Memory B cell (primary cell): ENCODE data around the gene LCE1F.

Source experiments
- ATAC-seq: fragments of 150-1000 bp; cut with Tn5 transposase; 2 replicates; pipeline ENCODE4 v1.10.0; 2021; ENCODE audit warnings: low read depth, mild to moderate bottlenecking, moderate library complexity
- DNase-seq, 2 donors: peaks; one replicate each; pipeline ENCODE4 v3.0.0; 2022; ENCODE audit warnings: low spot score in 2 of 2
- H3K27ac Mint-ChIP-seq: one replicate; pipeline ENCODE4 v1.8.0; 2022; ENCODE audit warnings: mild to moderate bottlenecking, moderate library complexity, mixed read lengths
- H3K27me3 Mint-ChIP-seq: one replicate; pipeline ENCODE4 v1.8.0; 2022; ENCODE audit warnings: mixed read lengths
- H3K36me3 Mint-ChIP-seq: one replicate; pipeline ENCODE4 v1.8.0; 2022; ENCODE audit warnings: mild to moderate bottlenecking, mixed read lengths
- H3K4me1 Mint-ChIP-seq: one replicate; pipeline ENCODE4 v1.8.0; 2022; ENCODE audit warnings: mixed read lengths
- H3K4me3 Mint-ChIP-seq: one replicate; pipeline ENCODE4 v1.8.0; 2022; ENCODE audit warnings: mild to moderate bottlenecking, moderate library complexity, mixed read lengths
- H3K9me3 Mint-ChIP-seq: one replicate; pipeline ENCODE4 v1.8.0; 2022; ENCODE audit warnings: mixed read lengths

Gene LCE1F

DNA sequence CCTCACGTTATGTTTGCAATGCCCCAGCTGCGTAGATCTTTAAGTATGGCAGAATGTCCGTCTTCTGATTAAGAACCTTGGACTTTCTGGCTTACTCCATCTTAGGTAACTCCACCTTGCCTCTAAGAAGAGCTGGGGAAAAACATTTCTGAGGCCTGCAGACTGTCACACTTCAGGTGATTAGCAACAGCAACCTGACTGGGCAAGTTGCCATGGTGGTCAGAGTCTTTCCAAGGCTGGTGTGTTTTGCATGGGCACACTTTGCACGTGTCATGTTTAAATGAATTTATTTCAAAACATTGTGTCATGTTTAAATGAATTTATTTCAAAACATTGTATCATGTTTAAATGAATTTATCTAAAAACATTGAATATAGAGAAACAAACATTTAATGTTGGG lies 16.3 kb upstream of the LCE1F start:
- Mint-ChIP-seq H3K4me1 (no peaks in the 10 kb centered on the region), H3K27ac (no peak overlapping the region), H3K4me3 (no peak overlapping the region), H3K27me3 (peaks cover 13% of the 10 kb centered on the region), H3K36me3 (no peaks in the 10 kb centered on the region), H3K9me3 (no peaks in the 10 kb centered on the region)
- DNase-seq (no peak), ATAC-seq (no peak)

DNA sequence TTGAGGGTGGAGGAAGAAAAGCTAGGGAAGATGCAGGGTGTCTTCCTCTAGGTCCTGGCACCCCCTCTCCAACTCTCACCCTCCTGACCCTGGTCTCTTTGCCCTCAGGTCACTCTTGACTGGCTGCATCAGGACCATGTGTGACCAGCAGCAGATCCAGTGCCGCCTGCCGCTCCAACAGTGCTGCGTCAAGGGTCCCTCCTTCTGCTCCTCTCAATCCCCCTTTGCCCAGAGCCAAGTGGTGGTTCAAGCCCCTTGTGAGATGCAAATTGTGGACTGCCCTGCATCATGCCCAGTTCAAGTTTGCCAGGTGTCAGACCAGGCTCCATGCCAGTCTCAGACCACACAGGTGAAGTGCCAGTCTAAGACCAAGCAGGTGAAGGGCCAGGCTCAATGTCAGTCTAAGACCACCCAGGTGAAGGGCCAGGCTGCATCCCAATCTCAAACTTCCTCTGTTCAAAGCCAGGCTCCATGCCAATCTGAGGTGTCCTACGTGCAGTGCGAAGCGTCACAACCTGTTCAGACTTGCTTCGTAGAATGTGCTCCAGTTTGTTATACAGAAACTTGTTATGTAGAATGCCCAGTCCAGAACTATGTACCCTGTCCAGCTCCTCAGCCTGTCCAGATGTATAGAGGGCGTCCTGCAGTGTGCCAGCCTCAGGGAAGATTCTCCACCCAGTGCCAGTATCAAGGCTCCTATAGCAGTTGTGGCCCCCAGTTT lies 15.3 kb upstream of the LCE1F start:
- no peak overlapping the region for H3K27ac Mint-ChIP-seq
- H3K4me1 Mint-ChIP-seq: no peaks in the 10 kb centered on the region
- no peak overlapping the region for H3K4me3 Mint-ChIP-seq
- ATAC-seq (no peak), DNase-seq (no peak)
- no peaks in the 10 kb centered on the region for H3K9me3 Mint-ChIP-seq
- peaks cover 13% of the 10 kb centered on the region for H3K27me3 Mint-ChIP-seq
- no peaks in the 10 kb centered on the region for H3K36me3 Mint-ChIP-seq

DNA sequence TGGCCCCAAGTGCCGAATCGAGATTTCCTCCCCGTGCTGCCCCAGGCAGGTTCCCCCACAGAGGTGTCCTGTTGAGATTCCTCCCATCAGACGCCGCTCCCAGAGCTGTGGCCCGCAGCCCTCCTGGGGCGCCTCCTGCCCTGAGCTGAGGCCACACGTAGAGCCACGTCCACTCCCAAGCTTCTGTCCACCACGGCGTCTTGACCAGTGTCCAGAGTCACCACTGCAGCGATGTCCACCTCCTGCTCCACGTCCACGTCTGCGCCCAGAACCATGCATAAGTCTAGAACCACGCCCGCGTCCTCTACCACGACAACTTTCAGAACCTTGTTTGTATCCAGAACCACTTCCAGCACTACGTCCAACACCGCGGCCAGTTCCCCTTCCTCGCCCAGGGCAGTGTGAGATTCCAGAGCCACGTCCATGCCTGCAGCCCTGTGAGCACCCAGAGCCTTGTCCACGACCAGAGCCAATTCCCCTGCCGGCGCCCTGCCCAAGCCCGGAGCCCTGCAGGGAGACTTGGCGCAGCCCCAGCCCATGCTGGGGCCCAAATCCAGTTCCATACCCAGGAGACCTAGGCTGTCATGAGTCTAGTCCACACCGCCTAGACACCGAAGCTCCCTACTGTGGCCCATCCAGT lies 14.3 kb upstream of the LCE1F start:
- Mint-ChIP-seq H3K27me3 (peaks cover 17% of the 10 kb centered on the region), H3K9me3 (no peaks in the 10 kb centered on the region), H3K27ac (no peak overlapping the region), H3K4me3 (no peak overlapping the region), H3K4me1 (no peaks in the 10 kb centered on the region), H3K36me3 (no peaks in the 10 kb centered on the region)
- DNase-seq: no peak
- ATAC-seq: no peak

DNA sequence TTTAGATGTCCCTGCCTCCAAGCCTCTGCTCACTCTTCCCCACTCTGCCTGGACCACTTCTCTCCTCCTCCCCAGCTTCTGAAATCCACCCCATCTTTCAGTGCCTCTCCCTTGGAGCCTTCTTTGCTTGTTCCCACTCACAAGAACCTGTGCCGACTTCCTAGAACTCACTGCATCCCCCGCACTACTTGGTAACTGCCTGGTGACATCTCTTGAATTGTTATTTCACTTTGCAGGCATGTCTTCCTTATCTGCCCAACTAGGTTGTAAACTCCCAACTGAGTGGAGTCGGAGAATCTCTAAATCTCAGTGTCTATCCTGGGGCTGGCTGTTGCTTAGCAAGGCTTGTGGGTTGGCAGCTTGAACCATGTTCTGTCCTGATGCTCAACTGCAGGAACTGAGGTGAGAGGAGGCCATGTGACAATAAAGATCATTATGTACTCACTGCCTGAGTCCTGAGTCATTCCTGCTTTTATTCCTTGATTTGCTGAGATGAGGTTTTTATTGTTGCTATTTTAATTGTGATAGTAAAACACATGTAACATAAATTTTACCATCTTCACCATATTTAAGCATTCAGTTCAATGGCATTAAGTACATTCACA lies 13.2 kb upstream of the LCE1F start:
- peaks cover 13% of the 10 kb centered on the region for H3K27me3 Mint-ChIP-seq
- H3K27ac Mint-ChIP-seq: no peak overlapping the region
- H3K4me1 Mint-ChIP-seq: no peaks in the 10 kb centered on the region
- no peak for ATAC-seq
- H3K9me3 Mint-ChIP-seq: no peaks in the 10 kb centered on the region
- no peak for DNase-seq
- no peaks in the 10 kb centered on the region for H3K36me3 Mint-ChIP-seq
- no peak overlapping the region for H3K4me3 Mint-ChIP-seq

DNA sequence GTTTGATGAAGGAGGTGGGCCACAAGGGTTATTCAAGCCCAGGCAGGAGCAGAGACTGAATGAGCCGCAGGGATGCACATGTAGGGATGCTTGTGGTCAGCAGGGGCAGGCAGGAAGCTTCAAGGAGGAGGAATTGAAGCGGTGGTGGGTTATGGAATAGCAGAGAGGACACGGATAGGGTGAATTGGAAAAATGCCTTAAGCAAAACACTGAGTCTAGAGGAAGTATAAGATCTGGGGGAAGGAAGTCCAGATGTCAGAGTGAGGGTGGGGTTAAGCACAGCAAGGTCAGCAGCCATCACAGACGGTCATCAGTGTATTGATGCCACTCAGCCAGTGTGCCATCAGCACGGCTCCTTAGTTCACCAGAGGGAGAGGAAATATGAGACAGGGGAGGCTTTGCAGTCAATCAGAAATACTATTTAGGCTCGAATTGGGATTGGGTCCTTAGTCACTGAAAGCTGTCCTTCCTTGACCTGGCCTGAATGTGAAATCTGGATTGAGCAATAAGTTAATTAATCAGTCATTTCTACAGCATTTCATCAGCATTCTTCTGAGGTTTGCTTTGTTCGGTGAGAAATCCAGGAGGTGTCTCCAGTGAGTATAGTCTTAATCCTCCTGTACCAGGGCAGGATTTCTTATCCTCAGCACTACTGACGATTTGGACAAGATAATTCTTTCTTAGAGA lies 6.0 kb upstream of the LCE1F start:
- no peak for ATAC-seq
- peaks cover 6% of the 10 kb centered on the region for H3K9me3 Mint-ChIP-seq

DNA sequence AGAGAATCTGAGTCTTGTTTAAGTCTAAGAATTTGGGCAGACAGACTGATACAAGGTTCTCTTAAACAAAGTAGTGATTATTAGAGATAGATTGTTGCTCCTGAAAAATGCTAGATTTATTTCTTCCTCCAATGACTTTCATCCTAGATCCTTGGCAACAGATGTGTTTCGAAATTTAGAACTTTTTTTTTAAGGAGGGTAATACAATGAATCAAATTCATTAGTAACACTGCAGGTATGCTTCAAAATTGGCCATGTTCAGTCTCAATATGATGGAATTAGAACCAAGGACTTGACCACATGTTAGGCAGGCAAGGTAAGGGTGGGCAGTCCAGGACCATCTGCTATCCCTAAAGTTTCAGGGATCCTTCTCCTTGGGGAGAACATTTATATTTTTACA lies 4.5 kb upstream of the LCE1F start:
- Mint-ChIP-seq H3K36me3 (peaks cover 1% of the 10 kb centered on the region), H3K4me1 (no peaks in the 10 kb centered on the region), H3K9me3 (peaks cover 8% of the 10 kb centered on the region), H3K27ac (no peak overlapping the region), H3K27me3 (peaks cover 16% of the 10 kb centered on the region), H3K4me3 (no peak overlapping the region)
- no peak for ATAC-seq
- no peak for DNase-seq

More for the DNA sequence above, 6.0 kb upstream of the LCE1F start:
- Mint-ChIP-seq H3K27me3 (peaks cover 10% of the 10 kb centered on the region), H3K4me3 (no peak overlapping the region), H3K27ac (no peak overlapping the region), H3K36me3 (peaks cover 1% of the 10 kb centered on the region), H3K4me1 (no peaks in the 10 kb centered on the region)
- DNase-seq: no peak

DNA sequence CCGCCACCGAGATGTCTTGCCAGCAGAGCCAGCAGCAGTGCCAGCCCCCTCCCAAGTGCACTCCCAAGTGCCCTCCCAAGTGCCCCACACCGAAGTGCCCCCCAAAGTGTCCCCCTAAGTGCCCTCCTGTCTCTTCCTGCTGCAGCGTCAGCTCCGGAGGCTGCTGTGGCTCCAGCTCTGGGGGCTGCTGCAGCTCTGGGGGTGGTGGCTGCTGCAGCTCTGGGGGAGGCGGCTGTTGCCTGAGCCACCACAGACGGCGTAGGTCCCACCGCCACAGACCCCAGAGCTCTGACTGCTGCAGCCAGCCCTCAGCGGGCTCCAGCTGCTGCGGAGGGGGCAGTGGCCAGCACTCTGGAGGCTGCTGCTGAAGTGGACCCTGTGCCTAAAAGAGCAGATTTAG lies 1.4 kb downstream of the LCE1F start:
- DNase-seq: no peak
- Mint-ChIP-seq H3K36me3 (no peaks in the 10 kb centered on the region), H3K9me3 (peaks cover 7% of the 10 kb centered on the region), H3K4me3 (no peak overlapping the region), H3K27me3 (peaks cover 23% of the 10 kb centered on the region), H3K4me1 (no peaks in the 10 kb centered on the region), H3K27ac (no peak overlapping the region)
- ATAC-seq: no peak

DNA sequence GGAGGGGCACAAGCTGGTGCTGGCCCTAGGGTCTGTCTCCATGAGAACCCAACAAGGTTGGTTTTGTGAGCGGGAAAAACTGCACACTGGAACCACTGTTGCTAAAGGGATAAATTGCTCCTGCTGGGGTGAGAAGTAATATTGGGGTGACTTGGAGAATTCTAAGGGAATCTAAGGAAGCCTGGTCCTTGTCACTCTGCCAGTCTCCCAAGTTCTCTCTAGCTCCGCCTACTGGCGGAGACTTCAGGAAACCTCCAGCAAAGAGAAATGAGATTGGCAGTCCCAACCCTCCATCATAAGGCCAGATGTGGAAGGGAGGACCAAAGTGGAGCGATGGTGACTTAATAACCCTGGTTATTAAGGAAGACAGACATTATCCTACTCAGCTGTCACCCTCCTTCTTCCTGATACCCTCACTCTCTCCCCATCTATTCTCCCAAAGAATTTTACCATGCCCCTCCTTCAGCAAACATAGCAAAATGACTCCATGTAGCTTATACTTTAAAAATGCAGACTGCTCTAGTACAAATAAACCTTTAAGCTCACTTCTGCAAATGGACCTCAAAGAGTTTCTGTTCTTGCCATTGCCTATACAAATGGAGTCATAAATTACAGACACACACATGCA lies 2.7 kb downstream of the LCE1F start:
- H3K36me3 Mint-ChIP-seq: no peaks in the 10 kb centered on the region
- DNase-seq (no peak), ATAC-seq (no peak)
- H3K27me3 Mint-ChIP-seq: peaks cover 21% of the 10 kb centered on the region
- no peaks in the 10 kb centered on the region for H3K4me1 Mint-ChIP-seq
- H3K4me3 Mint-ChIP-seq: no peak overlapping the region
- H3K27ac Mint-ChIP-seq: no peak overlapping the region
- peaks cover 3% of the 10 kb centered on the region for H3K9me3 Mint-ChIP-seq

DNA sequence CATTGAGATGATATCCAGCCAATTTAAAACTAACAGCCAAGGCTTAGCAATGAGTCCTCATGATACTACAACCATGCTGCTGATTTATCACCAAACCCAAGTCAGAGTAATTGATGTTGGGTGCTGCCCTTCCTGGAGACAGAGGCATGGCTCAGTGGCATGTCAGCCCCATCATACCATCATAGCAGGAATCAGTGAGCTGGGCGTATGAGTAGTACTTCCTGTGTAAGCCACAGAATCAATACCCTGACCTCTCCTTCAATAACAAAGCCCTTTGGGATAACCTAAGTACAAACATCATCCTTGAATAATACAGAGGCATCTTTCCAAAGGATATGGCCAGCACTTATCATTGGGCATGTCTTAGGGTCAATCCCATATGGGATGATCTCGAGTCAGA lies 8.2 kb downstream of the LCE1F start:
- H3K4me1 Mint-ChIP-seq: no peaks in the 10 kb centered on the region
- H3K27me3 Mint-ChIP-seq: peaks cover 21% of the 10 kb centered on the region
- ATAC-seq: no peak
- no peaks in the 10 kb centered on the region for H3K36me3 Mint-ChIP-seq
- no peak for DNase-seq
- H3K4me3 Mint-ChIP-seq: no peak overlapping the region
- no peaks in the 10 kb centered on the region for H3K9me3 Mint-ChIP-seq
- H3K27ac Mint-ChIP-seq: no peak overlapping the region

DNA sequence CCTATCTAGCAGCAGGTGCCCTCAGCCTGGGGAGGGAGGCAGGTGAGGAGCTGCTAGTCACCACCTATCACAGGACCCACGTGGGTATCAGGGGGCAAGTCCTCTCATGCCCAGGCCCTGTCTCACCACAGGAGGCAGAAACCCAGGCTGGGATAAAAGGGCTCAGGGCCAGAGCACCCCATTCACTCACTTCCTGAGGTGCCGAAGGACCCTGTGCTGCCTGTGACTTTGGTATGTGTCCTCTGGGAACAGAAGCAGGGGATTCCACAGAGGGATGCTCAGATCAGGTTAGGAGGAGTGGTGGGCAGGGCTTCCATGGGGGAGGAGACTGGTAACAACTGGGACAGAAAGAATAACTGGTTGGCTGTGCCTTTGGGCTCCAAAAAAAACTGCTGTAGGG lies 11.1 kb downstream of the LCE1F start, which contains the start of gene LCE1E:
TSS of gene LCE1E (plus strand) at position 181 of the 400 bp plus-strand sequence. CDS start 1,043 bp downstream, outside the sequence.
- Mint-ChIP-seq H3K4me3 (no peak within 1 kb of the TSS), H3K9me3 (no peaks in the 10 kb centered on the region), H3K27ac (no peak within 1 kb of the TSS), H3K27me3 (peaks cover 15% of the 10 kb centered on the region), H3K4me1 (no peaks in the 10 kb centered on the region), H3K36me3 (no peaks in the 10 kb centered on the region)
- DNase-seq (no peak), ATAC-seq (no peak)

DNA sequence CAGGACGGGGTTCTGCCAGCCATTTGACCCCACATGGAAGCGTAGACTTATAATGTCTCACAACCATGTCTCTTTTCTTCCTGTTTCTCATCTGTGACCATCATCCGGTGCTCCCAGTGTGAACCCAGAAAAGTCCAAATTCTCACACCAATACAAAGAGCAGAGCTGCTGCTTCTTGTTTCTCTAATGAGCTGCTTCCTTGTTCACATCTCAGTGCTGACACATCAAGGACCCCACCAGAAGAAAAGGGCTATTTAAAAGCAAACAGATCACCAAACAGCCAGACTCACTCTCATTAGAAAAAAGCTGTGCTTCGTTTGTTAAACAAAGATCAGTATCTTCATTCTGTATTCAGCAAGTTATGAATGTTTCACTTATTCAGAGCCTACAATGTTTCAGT lies 20.7 kb downstream of the LCE1F start:
- Mint-ChIP-seq H3K27me3 (peaks cover 2% of the 10 kb centered on the region), H3K9me3 (peaks cover 3% of the 10 kb centered on the region), H3K36me3 (no peaks in the 10 kb centered on the region), H3K4me3 (no peak overlapping the region), H3K4me1 (no peaks in the 10 kb centered on the region), H3K27ac (no peak overlapping the region)
- ATAC-seq (no peak), DNase-seq (no peak)

DNA sequence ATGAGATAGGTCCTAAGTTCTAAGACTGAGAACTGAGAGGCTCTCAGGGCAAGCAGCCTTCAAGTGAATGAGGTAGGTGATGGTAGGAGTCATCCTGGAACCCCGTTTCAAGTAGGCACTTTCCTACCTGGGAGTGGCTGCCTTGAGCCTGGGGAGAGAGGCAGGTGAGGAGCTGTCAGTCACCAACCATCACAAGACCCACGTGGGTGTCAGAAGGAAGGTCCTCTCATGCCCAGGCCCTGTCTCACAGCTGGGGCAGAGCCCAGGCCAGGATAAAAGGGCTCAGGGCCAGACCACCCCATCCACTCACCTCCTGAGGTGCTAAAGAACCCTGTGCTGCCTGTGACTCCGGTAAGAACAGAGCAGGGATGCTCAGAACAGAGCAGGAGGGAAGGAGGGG lies 21.5 kb downstream of the LCE1F start, which contains the start of gene LCE1D:
TSS of gene LCE1D (plus strand) at position 301 of the 400 bp plus-strand sequence. CDS start 1,074 bp downstream, outside the sequence.
- DNase-seq (no peak), ATAC-seq (no peak)
- Mint-ChIP-seq H3K9me3 (peaks cover 3% of the 10 kb centered on the region), H3K27me3 (peaks cover 6% of the 10 kb centered on the region), H3K4me1 (no peaks in the 10 kb centered on the region), H3K4me3 (no peak within 1 kb of the TSS), H3K36me3 (no peaks in the 10 kb centered on the region), H3K27ac (no peak within 1 kb of the TSS)

DNA sequence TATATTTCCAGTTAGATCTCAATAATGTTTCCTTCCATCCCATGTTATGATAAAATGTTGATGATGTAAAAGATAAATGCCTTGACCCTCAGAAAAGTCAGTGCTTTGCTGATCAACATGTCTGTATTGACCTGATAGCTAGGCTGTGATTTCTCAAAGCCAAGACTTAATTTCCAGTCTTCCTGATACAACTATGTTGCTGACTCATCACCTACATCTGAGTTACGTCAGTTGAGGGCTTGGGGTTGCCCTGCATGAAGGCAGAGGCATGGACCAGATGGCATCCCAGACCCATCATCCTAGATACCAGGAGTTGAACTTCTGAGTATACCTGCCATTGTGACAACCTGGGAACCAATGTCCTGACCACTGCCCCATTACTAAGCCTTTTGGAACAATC lies 26.4 kb downstream of the LCE1F start:
- H3K27me3 Mint-ChIP-seq: peaks cover 15% of the 10 kb centered on the region
- H3K9me3 Mint-ChIP-seq: peaks cover 3% of the 10 kb centered on the region
- ATAC-seq (no peak), DNase-seq (no peak)
- no peak overlapping the region for H3K4me3 Mint-ChIP-seq
- H3K36me3 Mint-ChIP-seq: no peaks in the 10 kb centered on the region
- no peaks in the 10 kb centered on the region for H3K4me1 Mint-ChIP-seq
- H3K27ac Mint-ChIP-seq: no peak overlapping the region

DNA sequence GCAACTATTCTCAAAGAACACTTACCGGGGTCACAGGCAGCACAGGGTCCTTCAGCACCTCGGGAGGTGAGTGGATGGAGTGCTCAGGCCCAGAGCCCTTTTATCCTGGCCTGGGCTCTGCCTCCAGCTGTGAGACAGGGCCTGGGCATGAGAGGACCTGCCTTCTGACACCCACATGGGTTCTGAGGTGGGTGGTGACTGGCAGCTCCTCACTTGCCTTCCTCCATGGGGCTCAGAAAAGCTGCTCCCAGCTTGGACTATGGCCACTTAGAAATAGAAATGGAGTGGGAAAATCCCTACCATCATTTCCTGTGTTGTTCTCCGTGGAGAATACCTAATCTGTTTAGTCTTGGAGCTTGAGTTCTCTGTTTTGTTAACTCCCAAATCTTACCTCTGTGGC lies 31.6 kb downstream of the LCE1F start, which contains the start of gene LCE1C:
TSS of gene LCE1C (minus strand) at position 76 of the 400 bp plus-strand sequence. CDS start 1,173 bp downstream, outside the sequence.
- no peak for DNase-seq
- Mint-ChIP-seq H3K4me3 (no peak within 1 kb of the TSS), H3K9me3 (peaks cover 5% of the 10 kb centered on the region), H3K4me1 (no peaks in the 10 kb centered on the region), H3K27me3 (peaks cover 7% of the 10 kb centered on the region), H3K27ac (no peak within 1 kb of the TSS), H3K36me3 (no peaks in the 10 kb centered on the region)
- ATAC-seq: no peak
